SK-N-DZ (cell line): ENCODE results near the gene PPP4R1.
"Not testable (repeated sequence)": the region's sequence is repeated elsewhere in the genome, so short reads cannot be mapped to it uniquely, and the experiment has no call there.

ENCODE experiments used
- DNase-seq: peaks from one replicate; pipeline ENCODE4 v3.0.0-alpha.2; 2015; ENCODE audit warnings: low spot score

PPP4R1 gene

GRCh38 chr18:9629709-9630108 lies 15.3 kb upstream of the PPP4R1 start:
- no peak for DNase-seq

- no peak for DNase-seq
Observed at GRCh38 chr18:9628984-9629383, 14.6 kb upstream of the PPP4R1 start.

GRCh38 chr18:9627642-9628041 lies 13.3 kb upstream of the PPP4R1 start:
- DNase-seq = no peak

- DNase-seq = no peak
Observed at GRCh38 chr18:9619990-9620389, 5.6 kb upstream of the PPP4R1 start.

- DNase-seq = no peak
Observed at GRCh38 chr18:9619545-9619944, 5.2 kb upstream of the PPP4R1 start.

GRCh38 chr18:9619056-9619455 lies 4.7 kb upstream of the PPP4R1 start:
- no peak for DNase-seq

GRCh38 chr18:9617006-9617542 lies 2.7 kb upstream of the PPP4R1 start:
- no peak for DNase-seq

- DNase-seq = no peak
Observed at GRCh38 chr18:9616049-9616448, 1.7 kb upstream of the PPP4R1 start.

GRCh38 chr18:9615280-9615797 lies 980 bp upstream of the PPP4R1 start:
- no peak for DNase-seq

- DNase-seq = peak; percentile 42
Observed at GRCh38 chr18:9613550-9614400, 584 bp downstream of the PPP4R1 start.

- no peak for DNase-seq
Observed at GRCh38 chr18:9612977-9613376, 1.4 kb downstream of the PPP4R1 start.

GRCh38 chr18:9612215-9612830 lies 2.0 kb downstream of the PPP4R1 start:
- peak; percentile 53 for DNase-seq

GRCh38 chr18:9609190-9609589 lies 5.2 kb downstream of the PPP4R1 start:
- DNase-seq = no peak

GRCh38 chr18:9608728-9609127 lies 5.6 kb downstream of the PPP4R1 start:
- no peak for DNase-seq

- no peak for DNase-seq
Observed at GRCh38 chr18:9608298-9608697, 6.1 kb downstream of the PPP4R1 start.

- not testable (repeated sequence) for DNase-seq
Observed at GRCh38 chr18:9607111-9607510, 7.2 kb downstream of the PPP4R1 start.

GRCh38 chr18:9606039-9606438 lies 8.3 kb downstream of the PPP4R1 start:
- no peak for DNase-seq

- no peak for DNase-seq
Observed at GRCh38 chr18:9604348-9604747, 10.0 kb downstream of the PPP4R1 start.

GRCh38 chr18:9599328-9599727 lies 15.0 kb downstream of the PPP4R1 start:
- no peak for DNase-seq

GRCh38 chr18:9597609-9598008 lies 16.8 kb downstream of the PPP4R1 start:
- no peak for DNase-seq

GRCh38 chr18:9596843-9597526 lies 17.4 kb downstream of the PPP4R1 start:
- DNase-seq = no peak

- DNase-seq = no peak
Observed at GRCh38 chr18:9596226-9596625, 18.1 kb downstream of the PPP4R1 start.
